ENCODE measurements around the gene SLC41A3.
"Not testable (repeated sequence)": the region's sequence is repeated elsewhere in the genome, so short reads cannot be mapped to it uniquely, and the experiment has no call there.

SLC41A3 gene

DNA sequence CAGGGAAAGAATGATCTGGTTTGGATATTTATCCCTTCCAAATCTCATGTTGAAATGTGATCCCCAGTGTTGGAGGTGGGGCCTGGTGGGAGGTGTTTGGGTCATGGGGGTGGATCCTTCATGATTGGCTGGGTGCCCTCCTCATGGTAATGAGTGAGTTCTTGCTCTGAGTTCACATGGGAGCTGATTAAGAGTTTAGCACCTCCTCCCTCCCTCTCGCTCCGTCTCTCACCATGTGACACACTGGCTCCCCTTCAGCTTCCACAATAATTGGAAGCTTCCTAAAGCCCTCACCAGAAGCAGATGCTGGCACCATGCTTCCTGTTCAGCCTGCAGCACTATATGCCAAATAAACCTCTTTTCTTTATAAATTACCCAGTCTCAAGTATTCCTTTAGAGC lies 45.1 kb downstream of the SLC41A3 start:
- not testable (repeated sequence) for H3K4me3 ChIP-seq (ENCODE audit: low read length); H3K36me3 ChIP-seq (ENCODE audit: control insufficient read depth, insufficient read depth, low read length); H3K9me3 ChIP-seq (ENCODE audit: control insufficient read depth, insufficient read depth, low read length); H3K27me3 ChIP-seq (ENCODE audit: control insufficient read depth, insufficient read depth, low read length); H3K27ac ChIP-seq (ENCODE audit: low read length); H3K4me1 ChIP-seq (ENCODE audit: control insufficient read depth, insufficient read depth, low read length); DNase-seq (ENCODE audit: low read depth, low spot score)
- WGBS (ENCODE audit: insufficient coverage, insufficient read length), result no CpG with 5 or more reads among the region's 2 CpGs

GRCh38 chr3:126036056-126036549 lies 47.8 kb downstream of the SLC41A3 start:
- Histone ChIP-seq H3K4me1 (ENCODE audit: control insufficient read depth, insufficient read depth, low read length) (peaks cover 4% of the 10 kb centered on the region; the same call in 1 of the 2 replicates), H3K27me3 (ENCODE audit: control insufficient read depth, insufficient read depth, low read length) (no peaks in the 10 kb centered on the region), H3K27ac (ENCODE audit: low read length) (no peak overlapping the region), H3K9me3 (ENCODE audit: control insufficient read depth, insufficient read depth, low read length) (peaks cover 1% of the 10 kb centered on the region), H3K4me3 (ENCODE audit: low read length) (no peak overlapping the region), H3K36me3 (ENCODE audit: control insufficient read depth, insufficient read depth, low read length) (no peaks in the 10 kb centered on the region)
- no CpG with 5 or more reads among the region's 10 CpGs for WGBS (ENCODE audit: insufficient coverage, insufficient read length)
- DNase-seq (ENCODE audit: low read depth, low spot score), result no peak

DNA sequence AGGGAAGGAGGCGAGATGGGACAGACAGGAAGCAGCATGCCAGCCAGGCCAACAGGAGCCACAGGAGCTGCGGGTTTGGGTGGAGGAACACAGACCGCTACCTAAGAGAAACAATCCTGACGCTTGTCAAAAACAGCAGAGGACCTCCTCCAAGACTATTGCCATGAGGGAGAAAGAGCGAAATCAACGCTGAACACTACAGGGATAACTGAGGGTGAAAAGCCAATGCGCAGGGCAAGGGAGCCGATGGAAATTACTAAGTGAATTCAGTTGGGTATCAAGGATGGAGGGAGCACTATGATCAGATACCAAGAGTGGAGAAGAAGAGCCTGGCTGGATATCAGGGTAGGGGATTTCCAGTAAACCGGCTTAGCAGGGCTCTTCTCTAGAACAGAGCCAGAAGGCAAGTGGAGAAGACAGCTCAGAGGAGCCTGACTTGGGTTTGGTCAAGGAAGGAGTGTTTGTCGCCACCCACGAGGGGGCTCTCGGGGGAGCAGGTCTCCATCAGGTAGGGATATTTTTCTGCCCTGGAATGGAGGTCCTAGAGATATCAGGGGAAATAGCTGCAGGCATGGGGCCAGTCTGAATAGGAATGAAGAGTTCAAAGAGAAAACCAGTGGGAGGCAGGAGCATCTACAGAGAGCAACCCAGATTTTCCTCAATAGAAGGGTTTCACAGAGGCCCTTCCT lies 48.4 kb downstream of the SLC41A3 start:
- Histone ChIP-seq H3K27ac (ENCODE audit: low read length) (no peak overlapping the region), H3K9me3 (ENCODE audit: control insufficient read depth, insufficient read depth, low read length) (peaks cover 1% of the 10 kb centered on the region), H3K4me1 (ENCODE audit: control insufficient read depth, insufficient read depth, low read length) (peaks cover 4% of the 10 kb centered on the region; the same call in 1 of the 2 replicates), H3K27me3 (ENCODE audit: control insufficient read depth, insufficient read depth, low read length) (no peaks in the 10 kb centered on the region), H3K4me3 (ENCODE audit: low read length) (no peak overlapping the region), H3K36me3 (ENCODE audit: control insufficient read depth, insufficient read depth, low read length) (no peaks in the 10 kb centered on the region)
- DNase-seq (ENCODE audit: low read depth, low spot score), result no peak
- WGBS (ENCODE audit: insufficient coverage, insufficient read length), result no CpG with 5 or more reads among the region's 12 CpGs

DNA sequence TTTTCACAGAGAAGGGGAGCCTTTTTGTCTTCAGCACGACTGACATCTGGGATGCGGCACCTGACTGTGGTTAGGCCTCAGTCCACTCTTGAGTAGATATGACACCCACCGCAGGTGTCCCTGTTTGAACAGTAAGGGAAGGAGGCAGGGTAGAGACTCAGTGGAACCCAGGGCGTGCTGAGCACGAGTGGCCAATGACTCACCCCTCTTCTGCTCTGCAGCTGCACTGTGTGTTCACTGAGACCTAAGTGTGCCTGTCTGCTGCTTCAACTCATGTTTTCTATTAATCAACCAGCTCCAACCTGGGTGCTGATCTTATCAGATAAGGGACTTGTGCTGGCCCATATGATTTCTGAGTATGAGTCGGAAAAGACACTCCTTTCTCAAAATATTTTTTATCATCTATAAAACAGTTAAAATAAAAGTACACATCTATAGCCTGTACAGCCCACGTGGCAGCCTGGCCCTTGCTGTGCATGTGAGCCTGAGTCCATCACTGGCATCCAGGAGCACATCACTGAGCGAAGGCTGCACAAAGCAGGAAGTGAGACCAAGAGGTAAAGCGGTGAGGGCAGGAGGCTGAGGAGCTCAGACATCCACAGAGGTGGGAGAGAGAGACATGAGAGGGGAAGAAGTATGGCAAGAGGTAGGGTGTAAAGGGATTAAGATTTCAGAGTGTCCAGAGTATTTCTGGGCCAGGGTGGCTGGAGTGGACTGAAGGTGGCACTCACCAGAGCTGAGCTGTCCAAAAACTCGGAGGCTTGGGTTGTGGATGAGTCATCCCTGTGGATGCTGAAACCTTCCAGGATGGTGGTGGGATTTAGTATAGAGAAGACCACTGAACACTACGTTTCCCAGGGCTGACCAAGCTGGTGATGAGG lies 49.2 kb downstream of the SLC41A3 start:
- H3K27me3 ChIP-seq (ENCODE audit: control insufficient read depth, insufficient read depth, low read length), result no peaks in the 10 kb centered on the region
- no peak overlapping the region for H3K27ac ChIP-seq (ENCODE audit: low read length)
- H3K9me3 ChIP-seq (ENCODE audit: control insufficient read depth, insufficient read depth, low read length), result peaks cover 1% of the 10 kb centered on the region
- no peaks in the 10 kb centered on the region for H3K36me3 ChIP-seq (ENCODE audit: control insufficient read depth, insufficient read depth, low read length)
- no CpG with 5 or more reads among the region's 11 CpGs for WGBS (ENCODE audit: insufficient coverage, insufficient read length)
- DNase-seq (ENCODE audit: low read depth, low spot score), result no peak
- H3K4me1 ChIP-seq (ENCODE audit: control insufficient read depth, insufficient read depth, low read length), result peaks cover 4% of the 10 kb centered on the region; the same call in 1 of the 2 replicates
- H3K4me3 ChIP-seq (ENCODE audit: low read length), result no peak overlapping the region

DNA sequence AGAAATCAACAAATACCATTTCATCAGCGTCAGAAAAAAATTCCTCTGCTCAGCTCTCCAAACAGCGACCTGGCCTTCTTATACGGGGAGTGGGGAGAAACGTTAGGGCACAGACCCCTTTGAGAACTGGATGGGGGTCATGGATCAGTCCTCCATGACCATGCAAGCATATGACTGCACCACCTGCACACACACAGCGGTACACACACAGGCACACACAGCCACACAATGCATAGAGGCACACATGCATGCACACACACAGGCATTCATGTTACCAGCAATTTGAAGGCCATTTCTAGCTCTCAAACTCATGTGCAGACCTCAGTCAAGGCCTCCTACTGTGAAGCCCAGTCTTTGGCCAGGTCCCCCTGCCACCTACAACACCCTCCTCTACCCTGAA lies 50.2 kb downstream of the SLC41A3 start:
- WGBS (ENCODE audit: insufficient coverage, insufficient read length), result no CpG with 5 or more reads among the region's 5 CpGs
- Histone ChIP-seq H3K4me3 (ENCODE audit: low read length) (no peak overlapping the region), H3K36me3 (ENCODE audit: control insufficient read depth, insufficient read depth, low read length) (no peaks in the 10 kb centered on the region)

DNA sequence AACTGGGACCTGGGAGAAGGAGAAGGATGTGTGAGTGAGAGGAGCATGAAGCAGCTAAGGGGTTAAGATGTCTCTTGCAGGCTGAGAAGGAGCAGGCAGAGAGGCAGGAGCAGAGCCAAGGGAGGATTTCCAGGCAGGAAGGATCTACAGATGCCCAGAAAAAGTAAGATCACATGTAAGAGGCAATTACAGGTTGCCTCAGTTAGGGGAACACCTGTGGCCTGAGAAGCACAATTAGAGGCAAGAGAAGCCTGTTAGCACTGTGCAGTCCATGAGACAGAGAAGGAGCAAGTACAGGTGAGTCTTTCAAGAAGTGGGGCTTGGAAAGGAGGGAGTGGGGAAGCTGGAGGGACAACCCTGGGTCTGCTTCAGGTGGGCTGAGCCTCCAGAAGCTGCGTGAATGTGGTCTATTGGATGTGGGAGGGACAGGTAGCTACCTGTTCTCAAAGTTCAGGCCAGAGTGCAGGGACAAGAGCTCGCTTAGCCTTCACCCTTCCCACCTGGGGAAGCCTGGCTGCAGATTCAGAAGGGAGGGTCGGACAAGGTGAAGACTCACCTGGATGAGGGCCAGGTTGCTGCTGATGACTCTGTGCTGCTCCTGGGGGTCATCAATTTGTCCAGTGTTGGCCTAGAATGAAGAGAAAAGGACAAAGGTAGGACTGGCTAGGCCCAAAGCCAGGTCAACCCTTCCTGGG lies 50.7 kb downstream of the SLC41A3 start:
- no peak overlapping the region for H3K27ac ChIP-seq (ENCODE audit: low read length)
- peaks cover 4% of the 10 kb centered on the region for H3K9me3 ChIP-seq (ENCODE audit: control insufficient read depth, insufficient read depth, low read length)
- H3K4me3 ChIP-seq (ENCODE audit: low read length), result no peak overlapping the region
- peaks cover 4% of the 10 kb centered on the region; the same call in 1 of the 2 replicates for H3K4me1 ChIP-seq (ENCODE audit: control insufficient read depth, insufficient read depth, low read length)
- no peak for DNase-seq (ENCODE audit: low read depth, low spot score)
- H3K27me3 ChIP-seq (ENCODE audit: control insufficient read depth, insufficient read depth, low read length), result no peaks in the 10 kb centered on the region
- no CpG with 5 or more reads among the region's 3 CpGs for WGBS (ENCODE audit: insufficient coverage, insufficient read length)
- H3K36me3 ChIP-seq (ENCODE audit: control insufficient read depth, insufficient read depth, low read length), result no peaks in the 10 kb centered on the region

More for the DNA sequence above, 50.2 kb downstream of the SLC41A3 start:
- Histone ChIP-seq H3K27me3 (ENCODE audit: control insufficient read depth, insufficient read depth, low read length) (no peaks in the 10 kb centered on the region), H3K9me3 (ENCODE audit: control insufficient read depth, insufficient read depth, low read length) (peaks cover 1% of the 10 kb centered on the region), H3K27ac (ENCODE audit: low read length) (no peak overlapping the region), H3K4me1 (ENCODE audit: control insufficient read depth, insufficient read depth, low read length) (peaks cover 4% of the 10 kb centered on the region; the same call in 1 of the 2 replicates)
- DNase-seq (ENCODE audit: low read depth, low spot score), result no peak

DNA sequence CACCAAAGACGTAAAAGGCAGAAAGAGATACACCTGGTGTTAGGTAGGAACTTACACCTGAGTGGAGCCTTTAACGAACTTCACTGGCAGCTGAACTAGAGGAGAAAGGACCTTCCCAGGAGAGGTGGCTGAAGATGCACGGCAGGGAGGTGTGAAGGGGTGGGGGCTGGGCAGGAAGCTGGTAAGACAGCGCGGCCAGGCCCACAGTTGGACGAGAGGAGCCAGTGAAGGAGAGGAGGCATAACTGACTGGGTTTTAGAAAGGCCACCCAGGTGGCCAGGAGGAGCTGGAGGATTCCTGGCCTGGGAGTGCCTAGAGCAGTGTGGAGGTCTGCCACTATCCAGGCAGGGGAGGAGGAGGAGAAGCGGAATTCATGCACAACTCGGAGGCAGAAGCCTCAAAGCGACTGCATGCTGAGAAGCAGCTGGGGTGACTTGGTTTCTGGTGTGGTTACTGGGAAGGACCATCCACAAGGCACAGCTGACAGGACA lies 51.9 kb downstream of the SLC41A3 start:
- whole genome bisulfite sequencing (ENCODE audit: insufficient coverage, insufficient read length), result no CpG with 5 or more reads among the region's 9 CpGs
- Histone ChIP-seq H3K4me3 (ENCODE audit: low read length) (no peak overlapping the region), H3K27ac (ENCODE audit: low read length) (no peak overlapping the region), H3K27me3 (ENCODE audit: control insufficient read depth, insufficient read depth, low read length) (no peaks in the 10 kb centered on the region), H3K36me3 (ENCODE audit: control insufficient read depth, insufficient read depth, low read length) (no peaks in the 10 kb centered on the region), H3K4me1 (ENCODE audit: control insufficient read depth, insufficient read depth, low read length) (peaks cover 4% of the 10 kb centered on the region; the same call in 1 of the 2 replicates), H3K9me3 (ENCODE audit: control insufficient read depth, insufficient read depth, low read length) (peaks cover 3% of the 10 kb centered on the region; the same call in 1 of the 2 replicates)
- DNase-seq (ENCODE audit: low read depth, low spot score), result no peak

DNA sequence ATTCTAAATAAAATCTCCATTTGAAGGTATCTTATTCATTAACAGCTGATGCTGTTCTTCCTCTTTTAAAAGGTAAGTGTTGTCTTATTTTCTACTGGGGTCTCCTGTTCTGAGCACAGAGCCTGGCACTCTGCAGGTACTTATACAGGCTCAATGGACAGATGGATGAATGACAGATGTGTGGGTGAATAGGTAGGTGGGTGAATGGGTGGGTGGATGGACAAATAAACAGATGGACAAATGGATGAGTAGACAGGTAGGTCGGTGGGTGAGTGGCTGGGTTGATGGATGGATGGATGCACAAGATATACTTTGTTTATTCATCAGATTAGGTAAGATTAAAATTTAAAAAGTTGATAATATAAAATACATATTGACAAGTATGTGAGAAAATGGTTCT lies 53.5 kb downstream of the SLC41A3 start:
- Histone ChIP-seq H3K27me3 (ENCODE audit: control insufficient read depth, insufficient read depth, low read length) (no peaks in the 10 kb centered on the region), H3K4me1 (ENCODE audit: control insufficient read depth, insufficient read depth, low read length) (peaks cover 4% of the 10 kb centered on the region; the same call in 1 of the 2 replicates), H3K36me3 (ENCODE audit: control insufficient read depth, insufficient read depth, low read length) (no peaks in the 10 kb centered on the region), H3K4me3 (ENCODE audit: low read length) (no peak overlapping the region), H3K9me3 (ENCODE audit: control insufficient read depth, insufficient read depth, low read length) (peaks cover 3% of the 10 kb centered on the region; the same call in 1 of the 2 replicates), H3K27ac (ENCODE audit: low read length) (no peak overlapping the region)
- WGBS (ENCODE audit: insufficient coverage, insufficient read length), result no CpG with 5 or more reads among the region's 1 CpG
- no peak for DNase-seq (ENCODE audit: low read depth, low spot score)

- no peaks in the 10 kb centered on the region for H3K27me3 ChIP-seq (ENCODE audit: control insufficient read depth, insufficient read depth, low read length)
- no peaks in the 10 kb centered on the region for H3K36me3 ChIP-seq (ENCODE audit: control insufficient read depth, insufficient read depth, low read length)
These were observed 54.7 kb downstream of the SLC41A3 start for GRCh38 chr3:126029241-126029640.

GRCh38 chr3:126028096-126028495 lies 55.8 kb downstream of the SLC41A3 start:
- H3K27me3 ChIP-seq (ENCODE audit: control insufficient read depth, insufficient read depth, low read length), result no peaks in the 10 kb centered on the region
- no peaks in the 10 kb centered on the region for H3K36me3 ChIP-seq (ENCODE audit: control insufficient read depth, insufficient read depth, low read length)
- H3K9me3 ChIP-seq (ENCODE audit: control insufficient read depth, insufficient read depth, low read length), result peaks cover 3% of the 10 kb centered on the region; the same call in 1 of the 2 replicates
- DNase-seq (ENCODE audit: low read depth, low spot score), result no peak
- H3K4me3 ChIP-seq (ENCODE audit: low read length), result no peak overlapping the region
- no peak overlapping the region for H3K27ac ChIP-seq (ENCODE audit: low read length)
- WGBS (ENCODE audit: insufficient coverage, insufficient read length), result no CpG with 5 or more reads among the region's 4 CpGs
- peaks cover 4% of the 10 kb centered on the region; the same call in 1 of the 2 replicates for H3K4me1 ChIP-seq (ENCODE audit: control insufficient read depth, insufficient read depth, low read length)

More at GRCh38 chr3:126029241-126029640, 54.7 kb downstream of the SLC41A3 start:
- Histone ChIP-seq H3K27ac (ENCODE audit: low read length) (no peak overlapping the region), H3K4me3 (ENCODE audit: low read length) (no peak overlapping the region), H3K4me1 (ENCODE audit: control insufficient read depth, insufficient read depth, low read length) (peaks cover 4% of the 10 kb centered on the region; the same call in 1 of the 2 replicates), H3K9me3 (ENCODE audit: control insufficient read depth, insufficient read depth, low read length) (peaks cover 3% of the 10 kb centered on the region; the same call in 1 of the 2 replicates)
- no peak for DNase-seq (ENCODE audit: low read depth, low spot score)
